D341Med (cell line): ENCODE results near the gene LZTS2.

Experiments
- DNase-seq: peaks from one replicate; pipeline ENCODE4 v3.0.0; 2012; ENCODE audit warnings: low spot score

The LZTS2 gene

GRCh38 chr10:101055411-101055810 is 55.8 kb downstream of the LZTS2 start:
- DNase-seq, result no peak

GRCh38 chr10:101056365-101057151 is 57.0 kb downstream of the LZTS2 start:
- no peak for DNase-seq
